ENCODE data around the gene PDCD2L.

GRCh38 chr19:34391813-34392212, 12.4 kb upstream of the PDCD2L start:
- TF ChIP-seq CTCF (conservative IDR thresholded peaks at IDR 0.05; ENCODE audit: low read depth, low read length) (no peak), EZH2 (IDR thresholded peaks at IDR 0.05; ENCODE audit: low read length, unreplicated experiment) (no peak)

All from PC-3 (cell line).